ENCODE data around the gene COL15A1.

DNA sequence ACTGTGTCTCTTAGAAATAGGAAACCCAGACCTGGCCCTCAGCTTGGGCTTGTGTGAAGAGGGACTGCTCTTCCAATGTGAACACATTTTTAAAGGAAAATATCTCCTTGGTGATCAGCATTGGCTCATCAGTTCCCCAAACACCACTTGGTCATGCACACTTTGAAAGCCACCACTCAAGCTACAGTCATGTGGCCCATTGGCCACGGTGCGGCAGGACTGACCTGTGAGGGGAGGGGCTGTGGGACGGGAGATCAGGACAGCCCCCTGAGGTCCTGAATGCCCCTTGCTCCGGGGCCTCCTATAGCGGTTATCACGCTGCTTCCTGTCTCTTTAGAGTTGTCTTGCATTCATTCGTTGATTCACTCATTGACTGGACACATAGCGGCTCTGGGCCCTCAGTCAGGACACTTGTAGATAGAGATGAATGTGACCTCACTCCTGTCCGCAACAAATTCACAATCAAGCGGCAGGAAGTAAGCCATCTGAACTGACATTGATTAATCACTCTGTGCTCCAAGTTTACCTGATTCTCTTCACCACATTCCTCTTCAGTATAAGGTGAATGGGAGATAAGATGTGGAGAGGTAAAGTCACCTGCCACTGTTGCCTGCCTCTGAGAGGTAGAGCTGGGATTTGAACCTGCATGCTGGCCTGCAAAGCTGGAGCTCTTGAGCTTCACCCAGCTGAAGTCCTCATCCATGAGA, 73.1 kb downstream of the COL15A1 start:
- TF ChIP-seq POLR2A (IDR thresholded peaks at IDR 0.05): no peak
- TF ChIP-seq, protein P1, sequence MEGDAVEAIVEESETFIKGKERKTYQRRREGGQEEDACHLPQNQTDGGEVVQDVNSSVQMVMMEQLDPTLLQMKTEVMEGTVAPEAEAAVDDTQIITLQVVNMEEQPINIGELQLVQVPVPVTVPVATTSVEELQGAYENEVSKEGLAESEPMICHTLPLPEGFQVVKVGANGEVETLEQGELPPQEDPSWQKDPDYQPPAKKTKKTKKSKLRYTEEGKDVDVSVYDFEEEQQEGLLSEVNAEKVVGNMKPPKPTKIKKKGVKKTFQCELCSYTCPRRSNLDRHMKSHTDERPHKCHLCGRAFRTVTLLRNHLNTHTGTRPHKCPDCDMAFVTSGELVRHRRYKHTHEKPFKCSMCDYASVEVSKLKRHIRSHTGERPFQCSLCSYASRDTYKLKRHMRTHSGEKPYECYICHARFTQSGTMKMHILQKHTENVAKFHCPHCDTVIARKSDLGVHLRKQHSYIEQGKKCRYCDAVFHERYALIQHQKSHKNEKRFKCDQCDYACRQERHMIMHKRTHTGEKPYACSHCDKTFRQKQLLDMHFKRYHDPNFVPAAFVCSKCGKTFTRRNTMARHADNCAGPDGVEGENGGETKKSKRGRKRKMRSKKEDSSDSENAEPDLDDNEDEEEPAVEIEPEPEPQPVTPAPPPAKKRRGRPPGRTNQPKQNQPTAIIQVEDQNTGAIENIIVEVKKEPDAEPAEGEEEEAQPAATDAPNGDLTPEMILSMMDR (IDR thresholded peaks at IDR 0.05): no peak
